HuH-7 (cell line): Measurements from ENCODE around the gene MAGI2.
"Not testable (repeated sequence)": the region's sequence is repeated elsewhere in the genome, so short reads cannot be mapped to it uniquely, and the experiment has no call there.

ENCODE experiments used
- DNase-seq: peaks from one replicate; pipeline ENCODE4 v3.0.0; 2011; ENCODE audit warnings: low spot score

MAGI2 gene

GRCh38 chr7:78350926-78351325, 1102.5 kb downstream of the MAGI2 start:
- no peak for DNase-seq

- DNase-seq: no peak
Observed at GRCh38 chr7:78350391-78350790, 1103.1 kb downstream of the MAGI2 start.

GRCh38 chr7:78346827-78347226, 1106.6 kb downstream of the MAGI2 start:
- no peak for DNase-seq

GRCh38 chr7:78345979-78346378, 1107.5 kb downstream of the MAGI2 start:
- no peak for DNase-seq

DNA sequence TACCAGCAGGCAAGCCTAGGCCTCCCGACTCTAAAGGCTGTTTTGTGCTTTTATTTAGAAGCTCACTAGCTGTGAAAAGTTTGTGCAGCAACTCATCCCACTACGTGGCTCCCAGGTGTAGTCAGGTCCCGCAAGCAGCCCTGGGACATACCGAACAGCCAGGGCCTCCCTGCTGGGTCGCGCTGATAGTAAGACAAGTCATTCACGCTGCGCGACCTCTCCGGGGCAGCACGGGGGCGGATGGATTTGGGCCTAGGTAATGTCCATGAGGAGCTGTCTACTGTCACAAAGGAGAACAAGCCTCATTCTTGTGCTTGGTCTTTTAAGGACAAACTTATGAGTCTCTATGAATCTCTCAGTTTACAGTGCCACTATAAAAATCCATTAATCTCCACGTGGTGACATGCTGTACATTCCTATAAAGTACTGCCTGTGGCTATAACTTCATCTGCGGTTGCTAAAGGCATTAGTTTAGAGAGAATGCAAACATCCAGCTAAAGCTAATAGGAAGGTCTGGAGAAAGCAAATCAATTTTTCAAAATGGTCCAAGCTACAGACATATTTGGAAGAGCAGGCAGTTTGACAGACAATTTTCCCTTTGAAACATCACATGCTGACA, 1108.1 kb downstream of the MAGI2 start:
- DNase-seq: no peak

GRCh38 chr7:78334426-78334825, 1119.0 kb downstream of the MAGI2 start:
- no peak for DNase-seq

DNA sequence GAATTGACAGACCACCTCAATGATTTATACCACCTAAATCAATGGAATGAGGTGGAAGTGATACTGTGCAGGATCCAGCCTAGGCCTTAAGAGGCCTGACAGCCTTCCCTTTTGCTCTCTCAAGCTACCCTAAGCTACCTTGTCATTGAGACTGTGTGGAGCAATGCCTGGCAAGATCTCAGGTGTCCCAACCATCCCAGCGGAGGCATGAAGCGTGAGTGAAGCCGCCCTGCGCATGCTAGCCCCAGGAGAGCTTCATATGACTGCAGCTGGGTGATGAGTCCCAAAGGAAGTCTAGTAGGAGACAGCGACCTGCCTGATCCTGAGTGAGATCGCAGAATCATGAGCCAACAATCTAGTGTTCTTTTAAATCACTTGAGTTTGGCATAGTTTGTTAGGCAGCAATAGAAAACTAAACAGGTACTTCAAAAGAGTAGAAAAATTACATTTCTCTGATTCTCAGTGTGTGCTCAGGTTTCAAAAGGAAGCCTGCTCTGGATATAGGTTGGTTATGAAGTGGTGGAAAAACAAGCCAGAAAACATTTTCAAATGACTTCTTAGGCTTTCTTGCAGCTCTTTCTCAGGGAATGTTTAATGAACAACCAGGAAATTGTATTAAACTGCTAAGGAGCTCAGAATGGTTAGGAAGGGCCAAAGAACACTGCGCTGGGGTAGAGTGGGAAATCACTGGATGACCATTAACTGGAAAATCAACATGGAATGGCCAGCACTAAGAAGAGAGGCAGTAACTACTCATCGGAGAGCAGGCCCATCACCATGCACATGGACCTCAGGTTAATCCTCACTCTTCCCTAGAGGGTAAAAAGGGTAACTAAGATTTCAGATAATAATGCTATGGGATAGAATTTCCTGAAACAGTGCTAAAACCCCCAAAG, 1119.7 kb downstream of the MAGI2 start:
- no peak for DNase-seq

DNA sequence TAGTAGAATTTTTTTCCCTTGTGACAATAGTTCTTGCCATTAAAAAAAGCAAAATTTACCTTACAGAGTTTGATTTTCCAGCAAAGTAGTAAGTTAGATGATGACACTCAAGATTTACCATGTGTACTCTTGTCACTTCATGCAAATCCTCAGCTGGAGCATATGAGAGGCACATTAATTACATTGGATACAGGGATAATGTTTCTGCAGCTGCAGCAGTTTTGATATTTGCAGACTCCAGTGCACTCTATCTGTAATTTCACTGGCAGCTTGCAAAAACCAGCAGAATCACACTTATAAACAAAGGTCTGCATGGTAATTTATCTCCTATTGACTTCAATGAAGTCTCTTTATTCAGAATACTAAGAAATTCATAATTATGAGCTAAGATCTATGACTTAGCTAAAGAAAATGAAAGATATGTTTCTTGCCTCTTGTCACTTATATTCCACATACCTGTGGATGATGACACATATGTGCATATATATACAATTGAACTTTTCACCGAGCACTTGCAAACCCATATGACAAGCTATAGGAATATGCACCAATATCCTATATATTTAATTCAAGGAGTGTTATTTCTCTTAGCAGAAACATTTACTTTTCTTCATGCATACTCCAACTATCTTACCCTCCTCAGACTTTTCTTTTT, 1124.3 kb downstream of the MAGI2 start:
- no peak for DNase-seq

- no peak for DNase-seq
Observed at GRCh38 chr7:78327718-78328117, 1125.7 kb downstream of the MAGI2 start.

DNA sequence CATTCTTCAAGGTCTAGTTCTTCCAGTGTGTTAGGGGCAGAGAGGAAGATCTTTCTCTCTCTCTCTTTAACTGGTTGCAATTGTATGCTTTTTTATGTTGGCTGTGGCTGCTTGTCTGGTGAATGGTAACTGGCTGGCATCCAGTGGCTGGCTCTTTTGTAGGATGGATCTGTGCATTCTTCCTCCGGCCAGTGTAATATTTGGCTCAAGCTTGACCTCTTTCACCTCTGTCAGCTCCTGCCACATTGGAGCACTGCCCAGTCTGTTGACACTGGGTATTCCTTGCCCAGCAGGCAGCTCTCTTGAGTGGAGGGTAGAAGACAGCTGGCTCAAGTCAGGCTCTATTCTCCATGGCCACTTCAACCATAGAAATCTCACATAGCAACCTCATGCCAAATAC, 1126.6 kb downstream of the MAGI2 start:
- no peak for DNase-seq

GRCh38 chr7:78326189-78326588, 1127.3 kb downstream of the MAGI2 start:
- DNase-seq: no peak

GRCh38 chr7:78323118-78323517, 1130.3 kb downstream of the MAGI2 start:
- no peak for DNase-seq

- DNase-seq: not testable (repeated sequence)
Observed at GRCh38 chr7:78322231-78322630, 1131.2 kb downstream of the MAGI2 start.

DNA sequence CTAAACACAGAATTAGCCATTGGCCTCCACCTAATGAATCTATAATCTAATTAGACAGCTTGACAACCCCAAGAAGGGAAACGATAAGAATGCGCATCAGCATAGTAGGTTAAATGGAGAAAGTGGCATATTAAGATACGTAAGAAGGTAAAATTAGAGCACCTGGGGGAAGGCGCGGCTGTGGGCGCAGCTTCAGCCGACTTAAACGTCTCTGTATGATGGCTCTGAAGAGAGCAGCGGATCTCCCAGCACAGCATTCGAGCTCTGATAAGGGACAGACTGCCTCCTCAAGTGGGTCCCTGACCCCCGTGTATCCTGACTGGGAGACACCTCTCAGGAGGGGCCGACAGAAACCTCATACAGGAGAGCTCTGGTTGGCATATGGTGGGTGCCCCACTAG, 1136.1 kb downstream of the MAGI2 start:
- no peak for DNase-seq

DNA sequence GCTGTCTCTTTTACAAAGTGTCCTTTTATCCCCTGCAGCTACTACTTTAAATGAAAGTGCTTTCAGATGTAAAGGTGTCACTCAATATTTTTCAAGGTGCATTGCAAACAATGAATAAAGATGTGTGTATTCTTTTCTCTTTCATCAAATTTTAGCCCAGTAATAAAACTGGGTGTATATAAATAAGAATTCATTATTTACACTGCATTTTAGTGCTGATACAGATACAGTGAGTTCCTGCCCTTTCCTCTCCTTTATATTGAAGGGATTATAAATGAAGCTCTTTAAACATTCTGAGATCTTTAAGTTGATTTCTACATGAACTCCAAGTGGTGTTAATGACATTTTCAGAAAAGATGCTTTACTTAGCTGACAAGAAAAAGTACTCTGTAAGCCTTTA, 1137.4 kb downstream of the MAGI2 start:
- no peak for DNase-seq

DNA sequence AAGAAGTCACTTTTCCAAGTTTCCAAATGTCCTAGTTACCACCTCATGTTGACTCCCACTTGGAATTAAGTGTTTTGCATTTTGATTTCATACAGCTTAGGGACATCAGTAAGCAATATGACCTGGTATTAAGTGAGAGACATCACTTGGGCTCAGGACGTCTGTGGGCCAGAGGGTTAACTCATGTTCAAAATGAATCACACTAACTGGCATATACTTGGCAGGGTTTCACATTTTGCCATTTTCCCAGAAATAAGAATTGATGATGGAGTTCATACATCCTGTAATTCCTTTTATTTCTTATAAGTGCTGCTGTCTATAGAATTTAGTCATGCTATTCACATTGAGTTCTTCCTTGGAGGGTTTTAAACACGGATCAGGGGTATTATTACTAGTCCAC, 1138.3 kb downstream of the MAGI2 start:
- DNase-seq: no peak

DNA sequence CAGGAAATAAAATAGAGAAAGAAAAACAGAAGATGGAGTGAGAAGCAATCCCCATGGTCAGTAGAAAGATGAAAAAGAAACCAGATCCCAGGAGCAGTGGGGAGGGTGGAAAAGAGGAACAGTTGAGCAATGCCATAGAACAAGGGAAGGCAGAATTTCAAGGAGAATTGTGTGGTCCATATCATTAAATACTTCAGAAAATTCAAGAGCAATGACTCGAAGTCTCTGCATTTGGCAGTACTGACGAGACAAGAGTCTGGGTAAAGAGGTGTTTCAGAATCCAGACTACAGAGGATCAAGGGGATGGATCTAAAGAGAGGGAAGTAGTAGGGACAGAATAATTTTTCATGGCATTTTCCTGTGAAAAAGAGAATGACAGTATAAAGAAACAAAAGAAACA, 1142.3 kb downstream of the MAGI2 start:
- DNase-seq: no peak

- no peak for DNase-seq
Observed at GRCh38 chr7:78307892-78308291, 1145.6 kb downstream of the MAGI2 start.

- no peak for DNase-seq
Observed at GRCh38 chr7:78306634-78307033, 1146.8 kb downstream of the MAGI2 start.

- DNase-seq: no peak
Observed at GRCh38 chr7:78301407-78301806, 1152.1 kb downstream of the MAGI2 start.

DNA sequence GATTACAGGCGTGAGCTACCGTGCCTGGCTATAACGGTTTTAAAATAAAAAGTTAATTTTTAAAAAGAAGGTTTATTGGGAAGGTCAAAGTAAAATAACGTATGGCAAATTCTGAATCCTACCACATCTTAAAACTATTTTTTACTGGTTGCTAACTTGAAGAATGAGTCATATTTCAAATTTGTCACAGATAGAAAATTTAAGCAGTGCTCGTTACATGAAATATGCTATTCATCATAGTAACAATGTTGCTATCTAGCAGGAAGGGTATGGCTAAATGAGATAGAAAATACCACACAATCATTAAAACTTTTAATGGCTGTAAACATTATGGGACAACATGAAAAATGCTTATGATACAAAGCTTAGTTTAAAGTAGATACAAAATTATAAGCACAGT, 1154.4 kb downstream of the MAGI2 start:
- no peak for DNase-seq

GRCh38 chr7:78296644-78297371, 1156.7 kb downstream of the MAGI2 start:
- no peak for DNase-seq
